Dendritic cell treated with granulocyte-macrophage colony-stimulating factor and Interleukin-4, amounts not matched to agents 40 ng/mL and 50 ng/mL, for 4 days (primary cell): ENCODE measurements around the gene TMEM214.

Experiments
- H3K27ac Mint-ChIP-seq: one replicate; pipeline ENCODE4 v1.8.0; 2022; ENCODE audit warnings: mild to moderate bottlenecking, mixed read lengths
- H3K27me3 Mint-ChIP-seq: one replicate; pipeline ENCODE4 v1.8.0; 2022; ENCODE audit warnings: mild to moderate bottlenecking, mixed read lengths
- H3K36me3 Mint-ChIP-seq: one replicate; pipeline ENCODE4 v1.8.0; 2022; ENCODE audit warnings: low read depth, mixed read lengths
- H3K4me1 Mint-ChIP-seq: one replicate; pipeline ENCODE4 v1.8.0; 2022; ENCODE audit warnings: low read depth, mixed read lengths
- H3K4me3 Mint-ChIP-seq: one replicate; pipeline ENCODE4 v1.8.0; 2022; ENCODE audit warnings: mild to moderate bottlenecking, moderate library complexity, mixed read lengths
- H3K9me3 Mint-ChIP-seq: one replicate; pipeline ENCODE4 v1.8.0; 2022; ENCODE audit warnings: mixed read lengths
- intact Hi-C: fragments of 100-400 bp; cut with micrococcal nuclease; formaldehyde crosslinking; loops from one replicate; pipeline ENCODE4 v1.15.0; 2022

The TMEM214 gene

DNA sequence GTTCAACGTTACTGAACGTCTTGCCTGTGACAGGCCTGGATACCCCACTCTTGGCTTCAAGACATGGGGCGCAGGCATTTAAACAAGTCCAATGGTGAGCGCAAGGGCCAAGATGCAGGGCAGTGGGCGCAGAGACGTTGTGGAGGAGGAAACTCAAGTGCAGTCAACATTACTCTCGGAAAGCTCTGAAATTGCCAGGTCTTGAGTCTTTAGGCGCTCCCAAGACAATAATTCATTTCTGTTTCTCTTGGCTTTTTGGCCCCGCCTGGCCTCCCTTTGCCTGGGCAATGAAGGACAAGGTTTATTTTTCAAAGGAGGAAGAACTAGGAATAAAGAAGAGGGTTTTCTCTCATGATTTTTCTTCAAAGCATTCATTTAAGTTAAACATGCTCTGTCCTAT is 13.3 kb upstream of the TMEM214 start:
- Mint-ChIP-seq H3K4me1 (peaks cover 10% of the 10 kb centered on the region), H3K27me3 (no peaks in the 10 kb centered on the region), H3K4me3 (no peak overlapping the region), H3K9me3 (no peaks in the 10 kb centered on the region), H3K27ac (no peak overlapping the region), H3K36me3 (peaks cover 22% of the 10 kb centered on the region)
- intact Hi-C loops: loop anchor here (5.0 kb wide), 1 partner anchor 172 kb away; the partner anchor contains the start of gene DPYSL5

DNA sequence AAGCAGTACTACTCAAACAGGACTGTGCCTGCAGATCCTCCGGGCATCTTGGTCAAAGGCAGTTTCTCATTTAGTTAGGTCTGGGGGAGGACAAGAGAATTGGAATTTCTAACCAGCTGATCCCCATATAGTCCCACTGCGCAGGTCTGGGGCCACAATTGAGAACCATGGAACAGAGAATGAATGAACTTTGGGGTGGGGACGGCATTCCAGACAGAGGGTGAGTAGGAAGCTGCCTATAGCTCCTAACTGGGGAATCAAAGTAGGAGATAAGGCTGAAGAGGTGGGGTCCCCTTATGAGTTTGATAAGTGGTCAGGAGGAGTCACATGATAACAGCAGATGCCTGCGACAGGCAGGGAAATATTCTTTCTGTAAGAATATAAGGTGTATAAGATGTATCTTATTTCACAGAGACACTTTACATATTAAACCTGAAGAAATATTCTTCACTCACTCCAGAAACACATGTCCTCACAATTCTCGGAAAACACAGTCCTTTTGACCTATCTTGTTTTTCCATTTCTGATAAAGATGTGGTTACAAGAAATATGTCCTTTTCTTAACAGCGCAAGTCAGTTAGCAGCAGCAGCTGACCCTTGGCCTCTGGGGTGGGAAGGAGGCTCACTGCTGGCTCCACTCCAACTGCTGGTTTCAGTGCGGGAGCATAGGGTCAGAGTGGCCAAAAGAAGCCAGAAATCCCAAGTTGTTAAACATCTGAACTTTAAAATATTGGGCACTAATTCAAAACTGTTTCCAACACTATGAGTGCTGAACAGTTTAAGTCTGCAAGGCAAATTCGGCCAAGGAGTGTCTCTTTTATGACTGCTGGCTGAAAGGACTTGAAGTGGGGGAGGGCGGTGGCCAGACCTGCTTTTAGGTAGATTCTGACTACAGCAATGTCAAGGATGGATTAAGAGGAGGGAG is 12.6 kb upstream of the TMEM214 start:
- H3K4me3 Mint-ChIP-seq: no peak overlapping the region
- intact Hi-C loops: loop anchor here (5.0 kb wide), 1 partner anchor 173 kb away; the partner anchor contains the start of gene DPYSL5

DNA sequence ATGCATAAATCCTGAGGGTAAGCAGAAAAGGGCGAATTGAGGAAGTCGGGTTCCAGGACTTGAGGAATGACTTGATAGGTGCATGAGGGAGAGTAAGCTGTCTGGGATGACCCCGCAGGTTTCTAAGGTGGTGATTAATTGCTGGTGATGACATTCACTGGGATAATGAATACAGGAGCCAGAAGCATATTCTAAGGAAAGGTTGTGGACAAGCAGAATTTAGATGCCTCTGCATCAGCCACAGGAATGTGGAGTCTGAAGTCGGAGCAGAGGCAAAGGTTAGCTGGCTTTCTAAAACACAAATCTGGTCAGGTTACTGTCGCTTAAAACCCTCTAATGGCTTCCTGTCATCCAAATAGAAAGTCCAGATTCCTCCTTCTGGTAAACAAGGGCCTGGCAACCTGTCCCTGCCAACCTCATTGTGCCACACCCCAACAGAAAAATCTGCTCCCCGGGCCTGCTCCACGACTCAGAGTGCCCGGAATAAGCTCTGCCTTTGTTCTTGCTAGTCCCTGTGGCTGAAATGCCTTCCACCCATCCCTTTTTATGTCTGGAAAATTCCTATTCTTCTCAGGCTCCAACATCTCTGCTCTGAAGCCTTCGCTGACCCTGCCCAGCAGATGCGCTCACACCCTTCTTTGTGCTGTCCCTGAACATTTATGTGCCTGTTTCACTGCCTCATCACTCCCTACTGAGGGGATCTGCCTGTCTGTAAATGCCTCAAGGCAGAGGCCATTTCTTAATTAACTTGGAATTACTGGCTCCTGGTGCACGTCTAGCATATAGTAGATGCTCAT is 11.3 kb upstream of the TMEM214 start:
- Mint-ChIP-seq H3K27me3 (no peaks in the 10 kb centered on the region), H3K4me3 (no peak overlapping the region), H3K36me3 (peaks cover 41% of the 10 kb centered on the region), H3K9me3 (no peaks in the 10 kb centered on the region), H3K4me1 (no peaks in the 10 kb centered on the region), H3K27ac (no peak overlapping the region)
- intact Hi-C loops: no loop called here

More for the DNA sequence above, 12.6 kb upstream of the TMEM214 start:
- Mint-ChIP-seq H3K4me1 (peaks cover 10% of the 10 kb centered on the region), H3K27ac (no peak overlapping the region), H3K27me3 (no peaks in the 10 kb centered on the region), H3K9me3 (no peaks in the 10 kb centered on the region), H3K36me3 (peaks cover 28% of the 10 kb centered on the region)

DNA sequence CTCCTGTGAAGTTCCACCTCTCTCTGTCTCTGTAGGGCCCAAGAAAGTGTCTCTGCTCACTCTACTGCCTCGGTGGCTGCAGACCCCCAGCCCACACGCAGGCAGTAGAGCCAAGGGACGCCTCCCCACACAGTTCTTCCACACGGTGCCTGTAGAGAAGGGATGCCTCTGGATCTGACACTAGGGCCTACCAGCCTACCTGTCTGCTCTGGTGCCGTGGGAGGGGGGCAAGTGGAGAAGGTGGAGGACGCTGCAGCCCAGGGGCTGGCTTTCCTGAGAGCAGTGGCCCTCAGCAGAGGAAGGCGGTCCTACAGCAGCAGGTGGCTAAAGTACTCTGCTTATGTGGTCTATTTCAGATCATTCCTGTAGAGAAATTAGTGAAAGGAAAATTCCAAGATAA is 9.0 kb upstream of the TMEM214 start:
- Mint-ChIP-seq H3K4me1 (no peaks in the 10 kb centered on the region), H3K27me3 (no peaks in the 10 kb centered on the region), H3K9me3 (no peaks in the 10 kb centered on the region), H3K27ac (no peak overlapping the region), H3K4me3 (no peak overlapping the region), H3K36me3 (peaks cover 64% of the 10 kb centered on the region)
- intact Hi-C loops: no loop called here

DNA sequence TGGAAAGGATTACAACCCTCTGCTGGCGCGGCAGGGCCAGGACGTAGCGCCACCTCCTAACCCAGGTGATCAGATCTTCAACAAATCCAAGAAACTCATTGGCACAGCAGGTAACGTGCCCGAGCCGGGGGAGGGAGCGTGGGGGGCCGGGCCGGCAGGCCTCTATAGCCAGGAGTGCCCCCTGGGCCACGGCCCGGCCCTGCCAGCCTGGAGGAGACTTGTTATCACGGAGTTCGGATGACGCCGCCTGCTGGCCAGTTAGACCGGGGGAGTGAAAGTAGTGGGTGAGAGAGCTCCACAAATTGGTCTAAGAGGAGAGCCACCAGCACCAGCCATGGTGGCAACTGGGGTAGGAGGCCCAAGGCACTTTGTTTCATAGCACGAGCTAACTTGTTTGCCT is 8.6 kb upstream of the TMEM214 start:
- Mint-ChIP-seq H3K36me3 (peaks cover 68% of the 10 kb centered on the region), H3K27me3 (no peaks in the 10 kb centered on the region), H3K4me3 (no peak overlapping the region), H3K4me1 (no peaks in the 10 kb centered on the region), H3K9me3 (no peaks in the 10 kb centered on the region), H3K27ac (no peak overlapping the region)
- intact Hi-C loops: no loop called here

DNA sequence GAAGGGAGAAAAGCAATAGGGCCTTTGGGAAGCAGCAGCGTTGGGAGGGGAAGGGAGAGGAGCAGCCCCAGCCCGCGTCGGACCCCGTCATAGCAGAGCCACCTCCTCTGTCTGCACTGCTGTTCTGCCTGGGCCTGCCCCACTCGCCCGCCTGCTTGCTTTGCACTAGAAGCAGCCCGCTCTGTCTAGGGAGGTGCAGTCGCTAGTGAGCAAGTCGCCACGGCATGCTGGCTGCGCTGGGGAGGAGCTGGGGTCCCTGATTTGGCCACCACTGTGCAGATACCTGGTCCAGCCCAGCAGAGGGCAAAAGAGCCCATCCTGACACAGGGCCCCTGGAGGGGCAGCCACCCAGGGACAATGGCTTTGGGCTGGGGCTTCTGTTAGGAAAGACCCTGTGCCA is 8.0 kb upstream of the TMEM214 start:
- intact Hi-C loops: no loop called here
- no peaks in the 10 kb centered on the region for H3K4me1 Mint-ChIP-seq
- H3K27me3 Mint-ChIP-seq: no peaks in the 10 kb centered on the region
- no peaks in the 10 kb centered on the region for H3K9me3 Mint-ChIP-seq
- peaks cover 73% of the 10 kb centered on the region for H3K36me3 Mint-ChIP-seq
- no peak overlapping the region for H3K27ac Mint-ChIP-seq
- H3K4me3 Mint-ChIP-seq: no peak overlapping the region

DNA sequence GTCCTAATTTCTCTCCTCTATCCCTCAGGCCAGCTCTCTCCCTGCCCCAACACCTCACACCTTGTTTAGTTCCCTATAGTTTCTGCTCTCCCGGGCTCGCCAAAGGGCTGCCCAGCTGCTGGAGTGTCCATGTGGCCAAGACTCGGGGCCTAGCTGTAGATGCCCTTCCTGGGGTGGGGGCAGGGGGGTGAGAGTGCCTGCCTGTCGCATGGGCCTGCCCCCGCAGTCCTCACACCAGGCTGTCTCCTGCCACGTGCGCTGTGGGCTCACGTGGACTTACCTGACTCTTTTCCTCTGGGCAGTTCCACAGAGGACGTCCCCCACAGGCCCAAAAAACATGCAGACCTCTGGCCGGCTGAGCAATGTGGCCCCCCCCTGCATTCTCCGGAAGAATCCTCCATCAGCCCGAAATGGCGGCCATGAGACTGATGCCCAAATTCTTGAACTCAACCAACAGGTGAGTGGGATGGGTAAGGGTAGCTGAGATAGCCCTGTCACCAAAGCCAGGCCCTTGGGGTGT is 7.4 kb upstream of the TMEM214 start:
- Mint-ChIP-seq H3K36me3 (peaks cover 75% of the 10 kb centered on the region), H3K4me3 (no peak overlapping the region), H3K9me3 (no peaks in the 10 kb centered on the region), H3K4me1 (peaks cover under 1% of the 10 kb centered on the region), H3K27me3 (no peaks in the 10 kb centered on the region), H3K27ac (no peak overlapping the region)
- intact Hi-C loops: no loop called here

DNA sequence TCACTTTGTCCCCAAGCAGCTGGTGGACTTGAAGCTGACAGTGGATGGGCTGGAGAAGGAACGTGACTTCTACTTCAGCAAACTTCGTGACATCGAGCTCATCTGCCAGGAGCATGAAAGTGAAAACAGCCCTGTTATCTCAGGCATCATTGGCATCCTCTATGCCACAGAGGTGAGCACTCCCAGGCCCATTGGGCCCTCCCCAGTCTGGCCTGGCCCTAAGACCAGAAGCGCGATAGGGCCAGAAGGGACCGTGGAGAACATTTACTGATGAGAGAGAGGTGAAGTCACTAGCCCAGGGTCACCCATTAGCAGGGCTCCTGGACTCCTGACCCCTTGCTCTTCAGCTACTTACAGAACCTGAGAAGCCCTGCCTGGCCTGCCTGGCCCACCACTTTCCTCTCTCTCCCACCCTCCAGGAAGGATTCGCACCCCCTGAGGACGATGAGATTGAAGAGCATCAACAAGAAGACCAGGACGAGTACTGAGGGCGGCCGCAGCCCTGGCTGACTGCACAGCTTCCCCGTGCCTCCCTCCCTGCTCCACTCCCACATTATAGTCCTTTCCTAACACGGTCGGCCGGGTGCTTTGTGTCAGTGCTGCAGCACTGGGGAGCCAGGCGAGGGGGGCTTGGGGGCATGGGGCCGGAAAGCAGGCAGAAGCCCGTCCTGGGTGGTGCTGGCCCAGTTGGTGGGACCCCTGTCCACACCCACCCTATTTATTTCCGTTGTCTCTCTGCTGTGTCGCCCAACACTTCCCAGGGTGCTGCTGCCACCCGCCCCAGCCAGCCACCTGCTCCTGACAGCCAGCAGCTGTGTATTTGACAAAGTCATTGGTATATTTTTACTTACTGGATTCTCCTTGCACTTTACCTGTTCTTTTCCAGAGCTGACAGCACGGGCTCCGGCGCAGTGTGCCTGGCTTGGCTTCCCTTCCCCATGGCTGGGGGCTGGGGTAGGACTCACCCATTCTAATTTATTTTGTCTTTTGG is 6.6 kb upstream of the TMEM214 start:
- H3K27ac Mint-ChIP-seq: no peak overlapping the region

DNA sequence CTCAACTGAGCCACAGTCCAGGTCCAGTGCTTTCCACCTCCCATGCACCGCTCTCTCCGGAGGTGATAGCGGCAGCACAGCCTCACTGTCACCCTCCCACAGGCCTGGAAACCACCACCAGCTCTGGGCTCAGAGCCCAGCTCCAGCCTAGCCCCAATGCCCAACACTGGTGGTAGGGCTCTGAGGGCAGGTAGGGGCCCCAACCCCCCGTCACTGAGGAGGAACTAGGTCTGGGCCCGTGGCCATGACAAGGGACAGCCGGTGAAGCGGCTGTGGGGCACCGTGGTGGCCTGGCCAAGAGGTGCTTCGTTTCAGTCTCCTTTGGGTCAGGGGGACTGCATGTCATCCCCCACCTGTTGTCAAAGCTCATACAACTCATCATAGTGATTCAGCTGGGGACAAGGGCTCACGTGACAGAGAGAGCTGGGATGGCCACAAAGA is 5.5 kb upstream of the TMEM214 start:
- intact Hi-C loops: no loop called here
- Mint-ChIP-seq H3K4me1 (peaks cover 14% of the 10 kb centered on the region), H3K27me3 (no peaks in the 10 kb centered on the region), H3K9me3 (no peaks in the 10 kb centered on the region), H3K36me3 (peaks cover 75% of the 10 kb centered on the region), H3K27ac (no peak overlapping the region), H3K4me3 (no peak overlapping the region)

More for the DNA sequence above, 6.6 kb upstream of the TMEM214 start:
- Mint-ChIP-seq H3K4me1 (peaks cover 4% of the 10 kb centered on the region), H3K9me3 (no peaks in the 10 kb centered on the region), H3K4me3 (no peak overlapping the region), H3K27me3 (no peaks in the 10 kb centered on the region), H3K36me3 (peaks cover 75% of the 10 kb centered on the region)
- intact Hi-C loops: no loop called here

DNA sequence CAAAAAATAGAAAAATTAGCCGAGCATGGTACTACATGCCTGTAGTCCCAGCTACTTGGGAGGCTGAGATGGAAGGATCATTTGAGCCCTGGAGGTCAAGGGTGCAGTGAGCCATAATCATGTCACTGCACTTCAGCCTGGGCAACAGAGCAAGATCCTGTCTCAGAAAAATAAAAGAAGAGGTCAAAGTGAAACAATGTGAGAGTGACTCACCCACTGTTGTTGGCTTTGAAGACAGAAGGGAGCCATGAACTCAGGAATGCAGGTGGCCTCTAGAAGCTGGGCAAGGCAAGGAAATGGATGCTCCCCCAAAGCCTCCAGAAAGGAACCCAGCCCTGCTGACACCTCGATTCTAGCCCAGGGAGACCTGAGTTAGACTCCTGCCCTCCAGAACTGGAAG is 3.7 kb upstream of the TMEM214 start:
- Mint-ChIP-seq H3K36me3 (peaks cover 70% of the 10 kb centered on the region), H3K4me3 (no peak overlapping the region), H3K9me3 (no peaks in the 10 kb centered on the region), H3K4me1 (peaks cover 22% of the 10 kb centered on the region), H3K27me3 (no peaks in the 10 kb centered on the region), H3K27ac (no peak overlapping the region)
- intact Hi-C loops: no loop called here

DNA sequence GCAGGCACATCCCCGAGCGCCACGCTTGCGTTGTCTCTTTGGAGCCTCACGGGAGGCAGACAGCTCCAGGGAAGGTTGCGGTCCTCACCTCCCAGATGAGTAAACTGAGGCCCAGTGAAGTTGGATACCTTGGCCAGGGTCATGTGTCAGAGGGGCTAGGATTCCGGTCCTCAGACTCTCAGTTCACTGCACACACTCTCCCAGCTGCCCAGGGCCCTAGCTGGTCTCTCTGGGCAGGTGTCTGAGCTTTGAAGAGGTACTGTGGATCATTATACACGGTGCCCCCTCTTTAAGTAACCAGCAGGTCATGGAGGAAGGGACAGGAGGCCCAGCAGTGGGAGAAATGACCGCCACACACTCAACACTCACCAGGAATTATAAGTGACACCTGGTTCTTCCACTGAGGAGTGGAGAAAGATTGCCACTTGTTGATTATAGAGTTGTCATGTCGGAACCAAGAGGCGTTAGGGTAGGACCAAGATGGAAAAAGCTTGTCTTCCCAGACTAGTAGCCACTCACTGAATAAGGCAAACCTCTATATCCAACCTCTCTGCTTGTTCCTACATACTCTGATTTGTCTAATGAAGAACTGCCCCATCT is 588 bp downstream of the TMEM214 start:
- H3K27ac Mint-ChIP-seq: peak overlapping the region; percentile 88
- no peaks in the 10 kb centered on the region for H3K9me3 Mint-ChIP-seq
- no peaks in the 10 kb centered on the region for H3K27me3 Mint-ChIP-seq
- intact Hi-C loops: loop anchor here (5.0 kb wide), 1 partner anchor 39 kb away; the partner anchor contains the start of gene OST4
- peaks cover 34% of the 10 kb centered on the region for H3K4me1 Mint-ChIP-seq
- peak overlapping the region; percentile 88 for H3K4me3 Mint-ChIP-seq
- H3K36me3 Mint-ChIP-seq: peaks cover 70% of the 10 kb centered on the region

DNA sequence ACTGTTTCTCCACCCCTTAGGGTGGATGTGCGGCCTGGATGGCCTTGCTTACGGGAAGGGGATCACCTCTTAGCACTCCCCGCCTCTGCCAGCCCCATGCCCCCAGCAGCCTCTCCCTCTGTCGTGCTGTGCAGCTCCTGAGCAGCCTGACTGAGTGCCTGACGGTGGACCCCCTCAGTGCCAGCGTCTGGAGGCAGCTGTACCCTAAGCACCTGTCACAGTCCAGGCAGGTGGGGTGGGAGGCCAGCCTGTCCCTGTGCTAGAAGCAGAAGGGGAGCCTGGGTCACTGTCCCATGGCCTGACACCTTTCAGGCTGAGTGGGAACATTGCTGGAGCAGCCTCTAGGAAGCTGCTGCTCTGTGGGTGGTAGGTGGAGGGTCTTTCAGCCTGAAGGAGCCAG is 5.2 kb downstream of the TMEM214 start:
- no peak overlapping the region for H3K4me3 Mint-ChIP-seq
- H3K9me3 Mint-ChIP-seq: no peaks in the 10 kb centered on the region
- intact Hi-C loops: no loop called here
- H3K36me3 Mint-ChIP-seq: peaks cover 95% of the 10 kb centered on the region
- no peak overlapping the region for H3K27ac Mint-ChIP-seq
- no peaks in the 10 kb centered on the region for H3K27me3 Mint-ChIP-seq
- H3K4me1 Mint-ChIP-seq: peaks cover 36% of the 10 kb centered on the region
